ENCODE data around the gene LRP11.

- TF ChIP-seq, protein P1, sequence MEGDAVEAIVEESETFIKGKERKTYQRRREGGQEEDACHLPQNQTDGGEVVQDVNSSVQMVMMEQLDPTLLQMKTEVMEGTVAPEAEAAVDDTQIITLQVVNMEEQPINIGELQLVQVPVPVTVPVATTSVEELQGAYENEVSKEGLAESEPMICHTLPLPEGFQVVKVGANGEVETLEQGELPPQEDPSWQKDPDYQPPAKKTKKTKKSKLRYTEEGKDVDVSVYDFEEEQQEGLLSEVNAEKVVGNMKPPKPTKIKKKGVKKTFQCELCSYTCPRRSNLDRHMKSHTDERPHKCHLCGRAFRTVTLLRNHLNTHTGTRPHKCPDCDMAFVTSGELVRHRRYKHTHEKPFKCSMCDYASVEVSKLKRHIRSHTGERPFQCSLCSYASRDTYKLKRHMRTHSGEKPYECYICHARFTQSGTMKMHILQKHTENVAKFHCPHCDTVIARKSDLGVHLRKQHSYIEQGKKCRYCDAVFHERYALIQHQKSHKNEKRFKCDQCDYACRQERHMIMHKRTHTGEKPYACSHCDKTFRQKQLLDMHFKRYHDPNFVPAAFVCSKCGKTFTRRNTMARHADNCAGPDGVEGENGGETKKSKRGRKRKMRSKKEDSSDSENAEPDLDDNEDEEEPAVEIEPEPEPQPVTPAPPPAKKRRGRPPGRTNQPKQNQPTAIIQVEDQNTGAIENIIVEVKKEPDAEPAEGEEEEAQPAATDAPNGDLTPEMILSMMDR (IDR thresholded peaks at IDR 0.05; ENCODE audit: insufficient read depth, low read length), result no peak
- TF ChIP-seq POLR2AphosphoS5 (IDR thresholded peaks at IDR 0.05; ENCODE audit: low read depth), result no peak
These were observed 33.9 kb upstream of the LRP11 start, which contains the start of gene RAET1E for GRCh38 chr6:149897855-149898744.

All from HL-60 (cell line).